Hematopoietic multipotent progenitor cell treated with erythropoietin and hydrocortisone succinate and interleukin-3 and kit ligand, for 6 days (in vitro differentiated cells): ENCODE data around the gene NADK.

Source experiments
- DNase-seq: peaks from one replicate; pipeline ENCODE4 v3.0.0-alpha.2; 2015

NADK gene

GRCh38 chr1:1777950-1778662 is at the start of gene NADK:
NADK (minus strand) TSS chr1:1778470; CDS start chr1:1765406, 13,064 bp downstream.
- DNase-seq: peak; percentile 78

- DNase-seq: no peak
These were observed 49.0 kb upstream of the NADK start for GRCh38 chr1:1827089-1827848.

GRCh38 chr1:1826356-1827088 is 48.3 kb upstream of the NADK start:
- DNase-seq: no peak

- no peak for DNase-seq
These were observed 46.9 kb upstream of the NADK start for GRCh38 chr1:1825217-1825616.

GRCh38 chr1:1819762-1820161 is 41.5 kb upstream of the NADK start:
- DNase-seq: no peak

GRCh38 chr1:1817221-1817620 is 39.0 kb upstream of the NADK start:
- DNase-seq: no peak

- no peak for DNase-seq
These were observed 37.5 kb upstream of the NADK start for GRCh38 chr1:1815606-1816281.

- DNase-seq: no peak
These were observed 31.2 kb upstream of the NADK start for GRCh38 chr1:1809489-1809888.

GRCh38 chr1:1808206-1808605 is 29.9 kb upstream of the NADK start:
- DNase-seq: no peak

GRCh38 chr1:1806890-1807289 is 28.6 kb upstream of the NADK start:
- no peak for DNase-seq

- DNase-seq: no peak
These were observed 26.0 kb upstream of the NADK start for GRCh38 chr1:1804301-1804700.

- DNase-seq: peak; percentile 44
These were observed 24.6 kb upstream of the NADK start for GRCh38 chr1:1802871-1803270.

- no peak for DNase-seq
These were observed 21.4 kb upstream of the NADK start for GRCh38 chr1:1799716-1800115.

GRCh38 chr1:1797731-1798341 is 19.6 kb upstream of the NADK start:
- no peak for DNase-seq

GRCh38 chr1:1796466-1796865 is 18.2 kb upstream of the NADK start:
- DNase-seq: no peak

- no peak for DNase-seq
These were observed 16.7 kb upstream of the NADK start for GRCh38 chr1:1794999-1795398.

GRCh38 chr1:1793481-1794244 is 15.4 kb upstream of the NADK start:
- DNase-seq: no peak

GRCh38 chr1:1788646-1789431 is 10.6 kb upstream of the NADK start:
- peak; percentile 59 for DNase-seq

- no peak for DNase-seq
These were observed 9.9 kb upstream of the NADK start for GRCh38 chr1:1788136-1788535.

- no peak for DNase-seq
These were observed 8.8 kb upstream of the NADK start for GRCh38 chr1:1786836-1787605.
